B cell (primary cell): Measurements from ENCODE around the gene TCEANC. TPM values are rescaled to one million over a fixed set of nuclear protein-coding genes. Genes with fewer than 3 reads are reported as not detected.

Experiments used
- ATAC-seq: fragments of 200-7000 bp; cut with Tn5 transposase; one replicate; pipeline ENCODE4 v1.10.0; 2021; ENCODE audit warnings: low read depth, mild to moderate bottlenecking, moderate number of reproducible peaks, moderate library complexity
- CTCF ChIA-PET: fragments of 350-600 bp; sonication (Branson Sonifier 250); formaldehyde crosslinking; loops from one replicate; lab custom pipeline; 2021; ENCODE audit warnings: antibody characterized with exemption, inconsistent platforms; lab: Charles Lee
- POLR2A ChIA-PET: fragments of 350-600 bp; sonication (Branson Sonifier 250); formaldehyde crosslinking; loops from one replicate; lab custom pipeline; 2021; ENCODE audit warnings: antibody characterized with exemption; lab: Charles Lee
- DNase-seq: peaks from one replicate; pipeline ENCODE4 v3.0.0; 2013
- H2AFZ ChIP-seq: 2 replicates; pipeline ENCODE4 v1.6.1; 2012; ENCODE audit warnings: mild to moderate bottlenecking, low read depth, low read length; ENCODE audit not compliant: insufficient read depth, poor library complexity, severe bottlenecking
- H3K27ac ChIP-seq, 2 donors: 1 replicate in 1 of 2; 2 replicates in 1 of 2; pipeline ENCODE4 v1.5.1; 2012 to 2013; ENCODE audit warnings: low read length in 2 of 2, mild to moderate bottlenecking in 2 of 2, moderate library complexity in 1 of 2
- H3K27me3 ChIP-seq, 4 experiments: fragments of 200-600 bp in 1 of 4; sonication (generic) in 1 of 4; replicated peaks in 1 of 4; 1 replicate in 2 of 4; 2 replicates in 2 of 4; pipeline versions ENCODE4 v1.6.1 to v1.7.0; 2013 to 2016; ENCODE audit warnings: low read length in 3 of 4, mild to moderate bottlenecking in 2 of 4, mixed read lengths in 1 of 4, moderate library complexity in 1 of 4; ENCODE audit not compliant: insufficient read depth in 4 of 4, control insufficient read depth in 3 of 4; ENCODE audit errors: control extremely low read depth in 1 of 4
- H3K36me3 ChIP-seq, 2 experiments: replicated peaks in 1 of 2; 1 replicate in 1 of 2; 2 replicates in 1 of 2; pipeline versions ENCODE4 v1.6.1 to v1.7.1; 2013; ENCODE audit warnings: low read length in 1 of 2; ENCODE audit not compliant: insufficient read depth in 2 of 2, control insufficient read depth in 1 of 2; ENCODE audit errors: control extremely low read depth in 1 of 2, extremely low read depth in 1 of 2
- H3K4me1 ChIP-seq, 2 donors: fragments of 200-600 bp in 1 of 2; sonication (generic) in 1 of 2; 1 replicate in 1 of 2; 2 replicates in 1 of 2; pipeline versions ENCODE4 v1.5.1 to v1.6.1; 2013 to 2017; ENCODE audit warnings: low read length in 2 of 2; ENCODE audit not compliant: control insufficient read depth in 2 of 2, insufficient read depth in 2 of 2
- H3K4me2 ChIP-seq: replicated peaks from 2 replicates; pipeline ENCODE3; 2012; ENCODE audit warnings: mild to moderate bottlenecking, low read depth, low read length; ENCODE audit not compliant: poor library complexity, severe bottlenecking
- H3K4me3 ChIP-seq, 5 experiments: fragments of 200-600 bp in 1 of 5; sonication (generic) in 1 of 5; 1 replicate in 3 of 5; 2 replicates in 2 of 5; pipeline versions ENCODE4 v1.5.1 to v1.7.0; 2011 to 2016; ENCODE audit warnings: low read length in 4 of 5, mild to moderate bottlenecking in 4 of 5, low read depth in 2 of 5, control low read depth in 1 of 5, moderate library complexity in 1 of 5; ENCODE audit not compliant: insufficient read depth in 1 of 5; ENCODE audit errors: control extremely low read depth in 1 of 5, extremely low read depth in 1 of 5
- H3K79me2 ChIP-seq: fragments of 200-600 bp; sonication (generic); one replicate; pipeline ENCODE4 v1.6.0; 2016; ENCODE audit warnings: low read length; ENCODE audit not compliant: control insufficient read depth, insufficient read depth
- H3K9ac ChIP-seq: fragments of 200-600 bp; sonication (generic); 2 replicates; pipeline ENCODE4 v1.6.1; 2017; ENCODE audit warnings: mild to moderate bottlenecking, low read length, moderate library complexity
- H3K9me3 ChIP-seq, 3 donors: one replicate each; pipeline versions ENCODE4 v1.6.1 to v1.7.1; 2013; ENCODE audit warnings: low read length in 2 of 3; ENCODE audit not compliant: control insufficient read depth in 2 of 3, insufficient read depth in 1 of 3; ENCODE audit errors: control extremely low read depth in 1 of 3
- H4K20me1 ChIP-seq: 2 replicates; pipeline ENCODE4 v1.6.0; 2012; ENCODE audit warnings: mild to moderate bottlenecking, low read length; ENCODE audit not compliant: insufficient read depth, control insufficient read depth, poor library complexity, severe bottlenecking
- H3K27ac Mint-ChIP-seq: one replicate; pipeline ENCODE4 v1.8.0; 2021; ENCODE audit warnings: mixed read lengths
- H3K27me3 Mint-ChIP-seq: one replicate; pipeline ENCODE4 v1.8.0; 2021; ENCODE audit warnings: mixed read lengths
- H3K4me1 Mint-ChIP-seq: one replicate; pipeline ENCODE4 v1.8.0; 2021; ENCODE audit warnings: mixed read lengths
- H3K4me3 Mint-ChIP-seq: one replicate; pipeline ENCODE4 v1.8.0; 2021; ENCODE audit warnings: mixed read lengths
- H3K9me3 Mint-ChIP-seq: one replicate; pipeline ENCODE4 v1.8.0; 2022; ENCODE audit warnings: mixed read lengths; ENCODE audit not compliant: insufficient read depth
- EZH2 ChIP-seq: IDR thresholded peaks from 2 replicates; pipeline ENCODE4 v1.6.1; 2012; ENCODE audit warnings: borderline replicate concordance, low read depth, mild to moderate bottlenecking, moderate library complexity, low read length; ENCODE audit not compliant: insufficient read depth, poor library complexity, severe bottlenecking
- WGBS: methylation state at CpG from one replicate; pipeline ENCODE4 v1.1.5; 2013; ENCODE audit warnings: missing lambda C conversion rate; ENCODE audit not compliant: insufficient coverage; 5-methylcytosine and 5-hydroxymethylcytosine counted together
- intact Hi-C: fragments of 100-400 bp; cut with micrococcal nuclease; formaldehyde crosslinking; loops from one replicate; pipeline ENCODE4 v1.10.0; 2022
- polyA plus RNA-seq: library from polyadenylated mRNA; depleted of rRNA; stranded (reverse); fragments of >200 nt; gene quantifications from 2 replicates; pipeline ENCODE4 v1.2.3, GENCODE V29; 2012
- total RNA-seq, 2 donors: library from RNA; stranded (reverse); fragments of 120-200 nt in 1 of 2; gene quantifications; 1 replicate in 1 of 2; 2 replicates in 1 of 2; pipeline versions ENCODE4 v1.2.3 to v1.2.4, GENCODE V29; 2013 to 2022
- TF ChIP-seq, protein P1 (sequence below): fragments of 200-600 bp; IDR thresholded peaks from one replicate; pipeline ENCODE4 v1.8.0; 2022; ENCODE audit warnings: antibody characterized with exemption, mild to moderate bottlenecking

The TCEANC gene
- total and polyA plus RNA-seq, 2 donors (not counting 1 experiment from before 2014, with no cell fraction given): 5.5 to 10.0 TPM

DNA sequence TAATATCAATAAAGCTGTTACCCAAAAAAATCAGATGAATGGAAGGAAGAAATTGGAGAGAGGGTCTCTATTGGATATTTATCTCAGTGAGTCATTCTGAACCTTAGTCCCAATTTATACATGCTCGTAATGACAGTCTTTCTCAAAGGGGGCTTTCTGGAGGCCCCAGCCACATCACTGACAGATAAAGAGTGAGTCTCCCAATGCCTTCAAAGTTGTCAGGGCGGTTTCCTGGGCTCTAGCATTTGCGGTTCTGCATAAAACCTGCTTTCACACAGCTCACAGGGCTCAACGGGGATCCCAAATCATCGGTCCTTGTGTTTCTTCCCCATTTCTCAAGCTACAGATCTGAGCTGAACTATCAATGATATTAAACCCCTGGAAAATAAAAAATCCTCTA, 17.3 kb downstream of the TCEANC start:
- Histone ChIP-seq H3K27me3 (no peaks in the 10 kb centered on the region), H3K9me3 (no peaks in the 10 kb centered on the region), H3K4me1 (no peaks in the 10 kb centered on the region), H3K9ac (no peak overlapping the region), H3K4me2 (no peak overlapping the region), H3K27ac (no peak overlapping the region), H4K20me1 (no peaks in the 10 kb centered on the region), H3K4me3 (no peak overlapping the region), H3K36me3 (peaks cover 0 to 5% of the 10 kb centered on the region in 2 experiments), H3K79me2 (no peaks in the 10 kb centered on the region), H2AFZ (no peak overlapping the region)
- Mint-ChIP-seq H3K4me1 (peaks cover 17% of the 10 kb centered on the region), H3K27ac (no peak overlapping the region), H3K9me3 (no peaks in the 10 kb centered on the region), H3K4me3 (no peak overlapping the region), H3K27me3 (no peaks in the 10 kb centered on the region)
- WGBS: no CpG with 5 or more reads among the region's 5 CpGs
- ATAC-seq: no peak
- CTCF ChIA-PET: interaction anchor here (0.6 kb wide), 1 partner anchor 362 kb away, joined by 3 read pairs; no protein-coding TSS in a partner anchor
- intact Hi-C loops: no loop called here
- TF ChIP-seq, protein P1, sequence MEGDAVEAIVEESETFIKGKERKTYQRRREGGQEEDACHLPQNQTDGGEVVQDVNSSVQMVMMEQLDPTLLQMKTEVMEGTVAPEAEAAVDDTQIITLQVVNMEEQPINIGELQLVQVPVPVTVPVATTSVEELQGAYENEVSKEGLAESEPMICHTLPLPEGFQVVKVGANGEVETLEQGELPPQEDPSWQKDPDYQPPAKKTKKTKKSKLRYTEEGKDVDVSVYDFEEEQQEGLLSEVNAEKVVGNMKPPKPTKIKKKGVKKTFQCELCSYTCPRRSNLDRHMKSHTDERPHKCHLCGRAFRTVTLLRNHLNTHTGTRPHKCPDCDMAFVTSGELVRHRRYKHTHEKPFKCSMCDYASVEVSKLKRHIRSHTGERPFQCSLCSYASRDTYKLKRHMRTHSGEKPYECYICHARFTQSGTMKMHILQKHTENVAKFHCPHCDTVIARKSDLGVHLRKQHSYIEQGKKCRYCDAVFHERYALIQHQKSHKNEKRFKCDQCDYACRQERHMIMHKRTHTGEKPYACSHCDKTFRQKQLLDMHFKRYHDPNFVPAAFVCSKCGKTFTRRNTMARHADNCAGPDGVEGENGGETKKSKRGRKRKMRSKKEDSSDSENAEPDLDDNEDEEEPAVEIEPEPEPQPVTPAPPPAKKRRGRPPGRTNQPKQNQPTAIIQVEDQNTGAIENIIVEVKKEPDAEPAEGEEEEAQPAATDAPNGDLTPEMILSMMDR: no peak
- no peak for TF ChIP-seq EZH2
- POLR2A ChIA-PET: no interaction called here
- no peak for DNase-seq

DNA sequence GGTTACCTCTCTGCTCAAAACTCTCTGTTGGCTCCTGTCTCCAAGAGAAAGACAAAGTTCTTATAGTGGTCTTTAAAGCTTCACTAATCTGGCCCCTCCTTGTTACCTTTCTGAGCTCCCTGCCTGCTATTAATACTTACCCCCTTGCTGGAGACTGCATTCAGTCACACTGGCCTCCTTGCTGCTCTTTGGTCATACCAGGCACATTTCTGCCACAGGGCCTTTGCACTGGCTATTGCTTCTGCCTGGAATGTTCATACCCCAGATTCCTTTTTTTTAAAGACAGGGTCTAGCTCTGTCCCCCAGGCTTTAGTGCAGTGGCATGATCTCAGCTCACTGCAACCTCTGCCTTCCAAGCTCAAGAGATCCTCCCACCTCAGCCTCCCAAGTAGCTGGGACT, 20.1 kb downstream of the TCEANC start:
- Histone ChIP-seq H3K4me1 (no peaks in the 10 kb centered on the region), H3K9me3 (no peaks in the 10 kb centered on the region), H3K36me3 (peaks cover 0 to 5% of the 10 kb centered on the region in 2 experiments), H3K79me2 (no peaks in the 10 kb centered on the region), H4K20me1 (no peaks in the 10 kb centered on the region), H3K27me3 (no peaks in the 10 kb centered on the region), H2AFZ (no peak overlapping the region), H3K9ac (no peak overlapping the region), H3K27ac (no peak overlapping the region), H3K4me2 (no peak overlapping the region), H3K4me3 (no peak overlapping the region)
- Mint-ChIP-seq H3K4me3 (no peak overlapping the region), H3K27ac (no peak overlapping the region), H3K27me3 (no peaks in the 10 kb centered on the region), H3K9me3 (no peaks in the 10 kb centered on the region), H3K4me1 (peaks cover 21% of the 10 kb centered on the region)
- ChIA-PET POLR2A (no interaction called here), CTCF (no interaction called here)
- TF ChIP-seq EZH2: no peak
- TF ChIP-seq, protein P1: no peak
- no peak for ATAC-seq
- no peak for DNase-seq
- intact Hi-C loops: no loop called here
